ENCODE data around the gene DAB2IP.

DAB2IP gene

DNA sequence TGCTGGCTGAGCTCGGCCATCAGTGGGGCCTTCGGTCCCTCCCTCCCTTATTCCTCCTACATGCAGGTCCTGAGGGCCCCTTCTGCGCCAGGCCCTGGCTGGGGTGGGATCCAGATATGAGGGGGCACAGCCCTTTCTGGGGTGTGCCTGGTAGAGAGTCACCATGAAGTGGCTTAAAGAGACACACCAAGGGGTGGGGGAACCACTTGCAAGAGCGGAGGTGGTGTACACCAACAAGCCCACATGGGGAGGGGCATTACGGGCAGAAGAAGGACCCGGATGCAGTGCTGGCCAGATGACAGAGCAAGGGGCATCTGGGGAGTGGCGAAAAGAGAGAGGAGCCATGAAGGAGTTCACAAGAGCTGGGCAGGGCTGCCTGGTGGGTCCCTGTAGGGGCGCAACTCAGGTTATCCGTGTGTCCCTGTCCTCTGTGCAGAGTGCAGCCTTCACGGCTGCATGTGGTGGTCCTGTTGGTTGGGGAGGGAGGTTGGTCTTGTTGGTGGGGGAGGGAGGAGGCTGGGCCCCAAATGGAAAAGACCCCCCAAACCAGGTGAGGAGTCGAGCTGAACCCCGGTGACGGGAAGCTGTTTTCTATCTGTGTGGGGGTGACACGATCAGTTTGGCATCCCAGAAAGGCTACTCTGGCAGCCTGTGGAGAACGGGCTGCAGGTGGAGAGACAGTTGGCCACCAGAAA lies 158.1 kb downstream of the DAB2IP start:
- FAIRE-seq, result no peak

DNA sequence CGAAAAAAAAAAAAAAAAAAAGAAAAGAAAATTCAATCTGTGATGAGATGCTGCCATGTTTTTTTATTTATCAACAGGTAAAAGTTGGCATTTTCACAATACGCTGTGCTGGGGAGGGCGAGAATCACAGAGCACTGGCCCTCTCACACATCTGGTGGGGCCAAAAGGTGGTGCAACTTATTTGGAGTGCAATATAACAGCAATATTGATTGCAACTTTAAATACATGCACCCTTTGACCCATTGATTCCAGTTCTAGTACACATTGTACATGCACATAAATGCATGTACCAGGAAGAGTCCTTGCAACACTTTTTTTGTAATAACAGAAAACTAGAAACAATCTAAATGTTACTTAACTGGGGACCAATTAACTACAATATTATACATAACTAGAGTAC lies 159.1 kb downstream of the DAB2IP start:
- FAIRE-seq, result no peak

DNA sequence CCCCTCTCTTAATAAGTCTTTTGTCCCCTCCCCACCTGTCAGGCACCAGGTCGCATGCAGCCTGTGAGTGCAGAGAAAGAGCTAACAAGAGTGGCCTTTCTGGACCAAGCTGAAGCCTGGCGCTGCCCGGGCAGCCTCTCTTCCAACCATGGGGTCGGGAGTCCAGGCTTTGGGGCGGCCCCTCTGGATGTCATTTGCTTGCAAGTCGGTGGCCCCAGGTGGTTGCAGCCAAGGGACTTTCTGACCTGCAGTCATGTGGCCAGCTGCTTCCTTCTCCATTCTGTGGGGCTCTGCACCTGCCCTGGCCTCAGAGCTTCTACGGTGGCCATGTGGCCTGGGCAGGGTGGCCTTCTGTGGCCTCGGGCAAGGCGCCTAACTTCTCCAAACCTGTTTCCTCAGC lies 159.7 kb downstream of the DAB2IP start:
- FAIRE-seq, result no peak

DNA sequence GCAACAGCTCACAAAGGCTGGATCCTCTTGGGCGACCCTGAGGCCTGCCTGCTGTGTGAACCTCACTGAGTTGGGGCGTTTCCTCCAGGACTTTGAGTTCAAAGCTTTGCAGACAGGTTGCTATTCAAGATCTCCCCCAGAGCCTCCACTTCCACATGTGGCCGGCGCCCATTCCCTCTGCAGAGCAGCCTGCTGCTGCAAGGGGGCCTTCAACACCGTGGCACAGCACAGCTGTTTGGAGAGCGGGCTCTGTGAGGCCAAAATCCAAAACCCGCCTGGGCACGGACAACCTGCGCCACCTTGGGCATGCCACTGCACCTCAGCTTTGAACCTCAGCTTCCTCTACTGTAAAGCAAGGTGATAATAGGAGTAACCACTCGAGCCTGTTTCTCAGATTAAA lies 160.3 kb downstream of the DAB2IP start:
- FAIRE-seq, result no peak

DNA sequence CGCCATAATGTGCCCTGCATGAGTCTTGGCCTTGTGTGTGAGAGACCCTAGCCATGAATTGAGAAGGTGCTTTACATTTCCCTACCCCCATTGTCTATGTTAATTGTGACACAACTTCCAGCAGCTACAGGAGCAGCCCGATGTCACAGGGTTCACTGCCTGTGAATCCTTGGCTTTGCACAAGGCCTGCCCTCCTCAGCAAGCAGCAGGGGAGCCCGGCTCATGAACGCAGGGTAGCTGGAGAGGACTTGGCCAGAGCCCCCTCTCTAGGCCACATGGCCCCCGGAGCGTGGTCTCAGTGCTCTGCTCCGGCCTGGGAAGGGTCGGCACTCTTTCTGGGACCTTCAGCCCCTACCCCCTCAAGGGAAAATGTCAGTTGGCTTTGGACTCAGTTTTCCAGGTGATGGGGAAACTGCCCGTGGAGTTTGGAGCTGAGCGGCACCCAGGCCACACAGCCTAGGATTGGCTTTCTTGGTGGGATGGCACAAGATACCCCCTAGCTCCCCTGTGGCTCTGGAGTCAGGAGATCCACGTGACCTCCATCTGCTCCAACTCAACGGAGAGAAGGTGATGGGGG lies 160.8 kb downstream of the DAB2IP start:
- no peak for FAIRE-seq

DNA sequence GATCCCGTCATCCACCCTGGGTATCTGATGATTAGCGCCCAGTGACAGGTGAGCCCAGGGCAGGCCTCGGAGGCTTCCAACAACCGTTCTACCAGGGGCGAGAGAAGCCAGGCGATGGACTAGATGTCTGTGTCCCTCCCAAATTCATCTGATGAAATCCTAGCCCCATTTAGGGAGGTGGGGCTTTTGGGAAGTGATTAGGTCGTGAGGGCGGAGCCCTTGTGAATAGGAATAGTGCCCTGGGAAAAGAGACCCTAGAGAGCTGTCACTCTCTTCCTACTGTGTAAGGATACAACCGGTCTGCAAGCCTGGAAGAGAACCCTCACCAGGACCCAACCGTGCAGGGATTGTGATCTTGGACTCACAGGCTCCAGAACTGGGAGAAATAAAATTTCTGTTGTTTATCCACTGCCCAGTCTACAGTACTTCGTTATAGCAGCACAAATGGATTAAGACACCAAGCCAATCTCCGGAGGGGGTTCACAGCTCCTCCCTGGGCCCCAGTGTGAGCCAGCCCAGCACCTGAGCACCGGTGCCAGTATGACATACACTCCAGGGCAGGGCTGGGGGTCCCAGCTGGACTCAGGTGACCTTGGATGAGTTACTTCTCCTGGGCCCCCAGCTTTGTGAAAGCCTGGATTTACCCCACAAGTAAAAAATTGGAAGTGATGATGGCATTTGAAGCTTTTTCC lies 162.2 kb downstream of the DAB2IP start:
- no peak for FAIRE-seq

DNA sequence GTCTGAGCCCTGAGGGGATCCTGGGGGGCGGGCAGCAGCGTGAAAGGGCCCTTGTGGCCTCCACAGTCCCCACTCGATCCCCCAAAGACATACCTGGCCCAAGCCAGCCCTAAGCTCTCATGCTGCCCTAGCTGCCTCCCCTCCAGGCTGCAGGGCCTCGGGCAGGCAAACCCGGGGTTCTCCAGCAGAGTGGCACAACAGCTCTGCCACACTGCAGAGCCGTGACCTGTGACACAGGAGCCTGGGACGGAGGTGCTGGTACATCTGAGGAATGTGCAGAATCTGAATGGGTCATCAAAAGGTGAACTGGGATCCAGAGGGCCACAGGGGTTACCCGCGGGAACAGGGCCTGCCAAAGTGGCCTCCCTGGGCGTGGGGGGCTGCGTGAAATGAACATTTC lies 163.2 kb downstream of the DAB2IP start:
- FAIRE-seq, result no peak

DNA sequence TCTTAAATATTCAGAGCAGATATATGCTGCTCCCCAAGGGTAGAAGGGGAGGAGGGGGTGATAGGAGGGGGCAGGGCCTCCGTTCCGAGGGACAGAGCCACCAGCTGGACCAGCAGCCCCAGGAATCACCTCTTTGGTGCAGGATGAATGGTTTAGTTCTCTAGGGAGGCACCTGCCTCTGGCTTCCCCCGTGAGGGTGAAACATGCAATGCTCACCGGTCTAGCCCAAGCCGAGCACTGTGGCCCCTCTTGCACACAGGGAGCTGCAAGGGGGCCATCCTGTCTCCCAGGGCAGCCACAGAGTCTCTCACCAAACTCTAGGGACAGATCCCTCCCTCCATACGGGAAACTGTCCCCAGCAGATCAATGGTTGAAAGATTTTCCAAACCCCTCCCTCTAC lies 163.7 kb downstream of the DAB2IP start:
- FAIRE-seq, result no peak

DNA sequence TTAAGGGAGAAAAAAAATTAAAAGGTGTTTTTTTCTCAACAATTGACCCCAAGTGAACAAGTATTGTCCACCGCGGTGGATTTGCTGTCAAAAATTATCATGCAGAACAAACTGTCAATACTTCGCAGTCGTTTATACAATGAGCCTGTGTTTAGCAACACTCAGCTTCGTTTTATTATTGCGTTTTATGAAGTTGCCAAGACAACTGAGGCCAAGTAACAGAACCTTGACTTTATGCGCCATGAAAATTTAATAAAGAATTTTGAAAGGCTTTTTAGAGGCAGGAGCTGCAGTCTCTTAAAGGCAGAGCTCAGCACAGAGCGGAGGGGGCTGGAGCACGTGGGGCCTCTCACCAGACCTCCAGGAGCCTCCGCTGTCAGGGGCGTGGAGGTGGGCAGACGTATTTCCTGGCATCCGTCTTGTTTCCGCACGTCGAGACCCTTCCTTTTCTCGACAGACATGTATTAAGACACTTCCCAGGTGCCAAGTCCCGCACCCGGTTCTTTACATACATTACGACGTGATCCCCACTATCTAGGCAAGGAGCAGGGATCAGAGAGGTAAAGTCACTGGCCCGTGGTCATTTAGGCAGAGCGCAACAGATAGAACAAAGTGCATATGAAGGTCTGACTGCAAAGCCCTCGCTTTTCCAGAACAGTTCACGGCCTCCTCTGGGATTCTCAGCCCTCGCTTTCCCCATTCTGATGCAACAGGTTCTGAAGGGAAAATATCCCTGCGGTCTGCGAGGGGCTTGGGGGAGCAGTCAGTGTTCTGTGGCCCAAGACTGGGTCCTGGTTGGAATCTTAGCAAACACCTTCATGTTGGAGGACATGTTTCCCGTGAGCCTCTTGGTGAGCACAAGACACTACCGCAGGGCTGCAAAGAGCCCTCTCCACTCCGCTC lies 164.4 kb downstream of the DAB2IP start:
- FAIRE-seq, result no peak

DNA sequence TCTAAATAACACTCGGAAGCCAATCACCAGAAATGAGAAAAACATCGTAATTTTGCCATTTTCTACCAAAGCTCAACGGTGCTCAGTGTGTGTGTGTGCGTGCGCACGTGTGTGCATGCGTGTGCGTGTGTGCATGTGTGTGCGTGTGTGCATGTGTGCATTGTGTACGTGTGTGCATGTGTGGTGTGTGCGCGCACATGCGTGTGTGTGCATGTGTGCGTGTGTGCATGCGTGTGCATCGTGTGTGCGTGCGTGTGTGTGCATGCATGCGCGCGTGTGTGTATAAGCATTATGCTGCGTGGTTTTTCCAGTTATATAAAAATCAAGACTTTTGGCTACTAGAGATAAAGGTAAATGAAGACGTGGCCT lies 165.0 kb downstream of the DAB2IP start:
- FAIRE-seq, result no peak

DNA sequence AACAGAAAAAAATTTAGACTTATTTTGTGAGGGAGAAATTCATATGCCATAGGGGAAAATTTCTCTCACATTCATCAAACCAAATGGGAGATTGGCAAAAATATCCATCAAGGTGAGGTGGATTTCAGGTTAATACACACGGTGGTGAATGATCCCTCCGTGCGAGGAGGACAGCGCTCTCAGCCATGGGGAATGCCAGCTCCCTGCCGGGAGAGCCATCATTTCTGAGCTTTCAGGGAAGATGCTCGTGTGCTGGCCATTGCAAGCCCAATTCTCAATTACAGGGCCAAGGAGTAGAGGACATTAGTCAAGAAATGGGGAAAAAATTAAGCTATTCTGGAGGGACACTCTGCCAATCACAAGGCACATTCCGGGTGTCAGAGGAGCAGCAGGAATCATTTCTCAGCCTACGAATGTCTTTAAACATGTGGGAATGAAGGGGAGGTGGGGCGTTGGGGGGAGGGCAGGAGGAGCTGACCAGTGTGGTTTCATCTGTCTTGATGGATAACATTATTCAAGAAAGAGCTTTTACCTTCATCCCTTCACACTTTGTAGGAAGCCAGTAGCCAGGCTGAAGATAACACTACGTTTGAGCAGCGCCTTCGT lies 165.5 kb downstream of the DAB2IP start:
- FAIRE-seq, result no peak

DNA sequence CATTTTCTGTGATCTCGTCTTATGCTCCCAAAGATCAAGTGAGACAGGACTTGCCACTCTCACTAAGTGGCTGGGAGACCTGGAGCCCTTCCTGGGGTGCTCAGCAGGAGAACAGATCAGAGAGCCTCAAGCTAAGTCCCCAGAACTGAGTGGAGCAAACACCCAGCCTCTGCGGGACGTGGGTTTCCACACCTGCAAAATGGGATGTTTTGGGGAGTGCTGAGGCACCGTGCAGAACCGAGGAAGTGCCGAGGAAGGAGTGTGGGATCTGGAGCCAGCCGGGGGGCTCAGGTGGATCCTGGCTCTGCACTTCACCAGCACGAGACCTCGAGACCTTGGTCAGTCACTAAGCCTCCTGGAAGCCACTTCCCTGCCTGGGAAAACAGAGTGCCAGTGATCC lies 166.0 kb downstream of the DAB2IP start:
- FAIRE-seq, result no peak

DNA sequence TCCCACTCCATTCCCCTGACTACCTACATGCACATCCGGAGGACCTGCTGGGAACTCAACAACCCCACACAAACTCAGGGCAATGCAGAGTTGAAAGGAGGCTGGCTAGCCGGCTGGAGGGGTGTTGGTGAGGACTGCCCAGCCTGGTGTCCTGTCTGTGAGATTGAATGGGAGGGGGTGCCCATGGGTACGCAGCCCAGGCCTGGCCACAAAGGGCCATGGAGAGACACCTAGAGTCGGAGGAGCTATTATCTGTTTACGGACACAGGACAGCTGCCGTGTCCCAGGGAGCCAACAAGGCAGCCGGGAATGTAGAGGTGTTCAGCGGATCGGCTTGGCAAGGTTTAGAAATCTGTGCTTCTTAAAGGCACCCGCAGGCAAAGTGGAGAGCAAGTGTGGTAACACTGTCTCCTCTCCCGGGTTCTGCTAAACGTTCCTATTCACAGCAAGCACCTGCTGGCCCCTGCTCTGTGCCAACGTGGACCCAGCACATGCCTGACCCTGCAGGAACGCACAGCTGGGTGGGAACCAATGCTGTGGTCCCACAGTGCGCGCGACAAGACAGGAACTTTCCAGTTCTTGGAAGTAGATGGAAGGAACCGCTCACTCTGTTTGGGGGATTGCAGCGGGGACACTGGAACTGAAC lies 166.7 kb downstream of the DAB2IP start:
- FAIRE-seq, result no peak

DNA sequence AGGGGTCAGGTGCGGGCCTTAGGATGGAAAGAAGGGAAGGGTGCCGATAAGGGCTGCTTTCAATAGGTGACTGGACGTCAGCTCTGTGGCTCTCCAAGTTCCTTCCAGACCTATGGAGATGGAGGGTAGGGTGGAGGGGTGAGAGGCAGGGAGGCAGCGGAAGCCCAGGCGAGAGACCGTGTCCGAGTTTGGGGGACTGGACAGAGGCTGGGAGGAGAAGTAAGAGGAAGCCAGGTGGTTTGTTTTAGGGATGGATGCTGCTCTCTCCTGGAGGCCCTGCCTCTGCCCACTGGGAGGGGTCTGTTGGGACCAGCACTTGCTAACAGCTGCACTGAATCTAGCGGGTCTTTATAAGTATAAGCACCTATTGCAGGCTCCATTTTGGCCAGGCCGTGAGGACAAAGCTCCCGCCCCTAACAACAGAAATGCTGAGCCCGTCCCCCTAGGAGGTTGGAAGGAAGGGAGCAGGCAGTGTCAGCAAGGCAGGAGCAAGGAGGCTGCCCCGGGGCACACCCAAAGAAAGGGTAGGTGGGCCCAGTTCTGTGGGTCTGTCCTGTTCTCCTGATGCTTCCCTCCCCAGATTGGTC lies 167.5 kb downstream of the DAB2IP start:
- FAIRE-seq, result no peak

DNA sequence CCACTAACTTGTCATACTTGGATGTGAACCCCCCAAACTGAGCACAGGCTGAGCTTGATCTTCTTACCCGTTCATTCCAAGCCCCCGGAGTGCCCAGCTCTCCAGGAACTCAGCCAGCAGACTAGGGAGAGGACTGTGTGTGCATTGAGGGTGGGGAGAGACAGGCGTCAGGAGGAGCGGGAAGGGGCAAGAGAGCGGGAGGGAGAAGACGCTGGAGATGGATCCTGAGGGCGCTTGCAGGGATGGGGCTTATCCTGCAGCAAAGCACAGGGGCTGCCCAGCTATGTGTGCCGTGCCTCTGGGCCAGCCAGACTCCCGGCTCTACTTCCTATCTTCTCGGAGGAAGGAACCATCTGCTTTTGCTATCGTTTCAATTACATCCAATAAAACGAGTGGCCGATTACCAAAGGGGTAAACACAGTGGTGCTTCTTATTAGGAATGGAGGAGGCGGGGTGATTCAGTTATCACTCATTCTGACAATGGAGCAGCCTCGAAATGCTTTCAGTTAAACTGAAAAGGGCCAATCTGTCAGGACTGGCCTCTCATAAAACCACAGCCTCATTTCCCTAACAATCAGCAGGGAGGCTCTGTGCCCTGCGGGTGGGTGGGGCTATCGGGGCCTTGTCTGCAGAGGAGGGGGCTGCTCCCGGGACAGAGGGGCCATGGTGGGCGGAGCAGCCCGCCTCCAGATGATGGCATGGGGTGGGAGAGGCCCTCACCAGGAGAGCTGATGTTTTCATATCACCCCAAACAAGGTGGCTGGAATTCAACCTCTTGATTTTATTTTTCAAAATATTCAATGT lies 168.2 kb downstream of the DAB2IP start:
- FAIRE-seq, result no peak

DNA sequence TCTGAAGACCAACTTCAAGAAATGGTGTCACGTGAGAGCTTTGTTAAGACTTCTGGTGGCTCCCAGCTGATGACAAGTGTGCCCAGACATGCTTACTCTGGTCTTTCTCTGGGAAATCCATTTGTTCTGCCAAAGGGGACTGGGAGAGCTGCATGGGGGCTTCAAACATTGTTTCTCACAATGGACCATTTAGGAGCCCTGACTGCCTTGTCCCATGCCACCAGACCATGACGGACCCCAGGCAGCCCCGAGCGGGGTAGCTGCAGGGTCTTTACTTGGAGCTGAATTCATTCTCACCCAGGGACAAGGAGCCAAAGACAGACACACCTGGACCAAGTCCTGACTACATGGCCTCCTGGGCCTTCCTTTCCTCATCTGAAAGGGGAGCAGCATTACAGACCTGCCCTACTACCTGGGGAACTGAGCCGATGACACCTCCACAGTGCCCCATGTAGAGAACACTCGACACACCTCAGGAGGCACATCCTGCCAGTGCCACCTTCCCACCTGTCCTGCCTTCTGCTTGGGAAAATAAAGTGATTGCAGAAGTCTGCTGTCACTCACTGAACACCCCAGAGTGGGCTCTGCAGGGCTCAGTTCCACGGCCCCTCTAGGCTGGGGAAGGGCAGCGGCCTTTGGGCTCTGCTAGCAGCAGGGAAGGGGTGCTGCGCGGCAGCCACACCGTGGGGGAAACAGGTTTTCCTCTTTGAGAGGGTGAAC lies 169.0 kb downstream of the DAB2IP start:
- FAIRE-seq, result no peak

DNA sequence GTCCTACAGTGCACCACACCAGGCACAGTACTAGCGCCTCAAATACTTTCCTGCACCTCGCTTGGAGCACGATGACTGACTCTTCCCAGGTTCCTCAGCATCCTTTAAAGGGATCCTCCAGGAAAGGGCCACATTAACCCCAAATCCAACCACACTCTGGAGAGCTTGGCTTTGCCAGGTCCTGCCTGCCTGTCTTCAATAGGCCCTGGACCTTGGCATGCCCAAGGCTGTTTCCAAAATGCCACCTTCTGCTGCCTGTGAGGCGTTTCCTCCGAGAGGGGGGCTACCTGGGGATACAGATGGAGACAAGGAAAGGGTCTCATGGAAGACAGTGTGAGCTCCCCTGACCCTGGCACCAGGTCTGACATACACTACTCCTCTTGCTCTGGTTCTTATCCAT lies 169.9 kb downstream of the DAB2IP start:
- FAIRE-seq, result no peak

DNA sequence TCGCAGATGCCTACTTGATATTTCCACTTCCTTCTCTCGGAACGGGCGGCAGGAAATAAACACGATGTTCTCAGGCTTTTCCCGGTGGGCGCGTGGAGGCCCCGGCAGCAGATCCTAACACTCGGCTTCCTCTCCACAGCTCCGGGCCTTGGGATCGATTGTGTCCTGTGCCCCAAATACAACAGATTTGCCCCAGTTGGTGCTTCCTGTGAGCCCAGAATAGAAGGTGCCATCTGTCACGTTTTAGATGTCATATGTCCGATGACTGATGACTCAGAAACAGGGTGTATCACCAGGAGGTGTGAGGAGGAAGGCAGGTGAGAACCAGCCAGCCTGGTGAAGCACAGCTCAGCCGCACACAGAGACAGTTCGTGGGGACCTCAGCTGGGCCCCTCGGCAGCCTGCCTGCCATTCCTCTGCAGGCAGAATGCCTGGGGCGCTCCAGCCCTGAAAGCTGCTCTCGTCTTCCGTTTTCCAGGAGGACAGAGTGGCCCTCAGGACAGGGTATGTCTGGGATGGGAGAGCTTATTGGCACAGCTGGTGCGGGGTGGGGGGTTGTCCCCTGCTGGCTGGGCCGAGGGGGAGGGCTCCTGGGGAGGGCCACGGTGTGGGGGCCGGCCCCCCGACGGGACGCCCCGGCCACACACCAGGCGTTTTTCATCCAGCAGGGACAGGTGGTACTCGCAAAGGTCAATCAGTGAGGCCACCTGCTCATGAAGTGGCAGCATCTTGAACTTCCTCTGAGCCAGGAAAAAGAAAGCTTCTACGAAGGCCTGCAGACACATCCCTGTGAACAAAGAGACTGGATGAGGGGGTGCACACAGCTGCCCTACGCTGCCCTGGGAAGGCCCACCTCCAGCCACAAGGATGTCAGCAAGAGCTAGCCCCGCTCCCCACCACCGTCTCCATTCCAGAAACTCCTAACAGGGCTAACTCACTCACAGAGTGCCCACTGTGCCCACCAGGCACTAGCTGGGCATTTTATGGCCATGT lies 171.0 kb downstream of the DAB2IP start:
- no peak for FAIRE-seq

DNA sequence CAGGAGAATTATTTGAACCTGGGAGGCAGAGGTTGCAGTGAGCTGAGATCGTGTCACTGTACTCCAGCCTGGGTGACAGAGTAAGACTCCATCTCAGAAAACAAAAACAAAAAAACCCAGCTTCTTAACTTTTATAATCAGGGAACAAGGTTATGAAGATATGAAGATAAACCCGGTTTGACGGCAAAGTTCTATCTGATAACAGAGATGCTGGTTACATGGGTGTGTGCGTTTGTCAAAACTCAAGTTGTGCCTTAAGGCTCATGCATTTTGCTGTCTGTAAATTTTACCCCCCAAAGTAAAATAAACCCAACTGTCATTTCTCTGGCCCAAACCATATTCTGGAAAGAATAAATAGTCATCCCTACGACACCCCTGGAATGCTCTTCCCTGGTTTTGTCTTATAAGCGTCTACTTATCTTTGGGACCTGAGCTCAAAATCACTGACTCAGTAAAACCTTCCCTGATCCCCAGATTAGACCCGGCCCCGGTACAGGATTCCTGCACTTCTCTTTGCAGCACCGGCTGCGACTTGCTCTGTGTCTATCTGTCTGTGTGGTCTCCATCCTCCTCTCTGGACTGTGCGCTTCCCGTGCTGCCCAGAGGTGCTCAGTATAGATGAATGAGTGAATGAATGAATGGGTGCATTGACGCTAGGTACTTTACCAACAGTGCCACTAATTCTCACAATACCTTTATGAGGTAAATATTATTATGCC lies 172.2 kb downstream of the DAB2IP start:
- no peak for FAIRE-seq

Measured in G401.6 (cell line).